Activated CD4-positive, alpha-beta T cell treated with anti-CD3 and anti-CD28 coated beads, Interleukin-2, amount 50 U/mL, for 16 hours (primary cell): ENCODE results near the gene KCNIP2.

ENCODE experiments used
- DNase-seq: peaks from one replicate; pipeline ENCODE4 v3.0.0-alpha.2; 2020

Gene KCNIP2

GRCh38 chr10:101781984-101782810 lies 61.4 kb downstream of the KCNIP2 start:
- DNase-seq = no peak

GRCh38 chr10:101781655-101781983 lies 62.0 kb downstream of the KCNIP2 start:
- no peak for DNase-seq

- DNase-seq = peak; percentile 83
Observed at GRCh38 chr10:101780818-101781654, 62.6 kb downstream of the KCNIP2 start.

GRCh38 chr10:101780187-101780817 lies 63.3 kb downstream of the KCNIP2 start:
- no peak for DNase-seq

- peak; percentile 89 for DNase-seq
Observed at GRCh38 chr10:101779544-101780186, 63.9 kb downstream of the KCNIP2 start.

GRCh38 chr10:101778781-101779543 lies 64.6 kb downstream of the KCNIP2 start:
- no peak for DNase-seq

- no peak for DNase-seq
Observed at GRCh38 chr10:101778151-101778780, 65.3 kb downstream of the KCNIP2 start.

- DNase-seq = no peak
Observed at GRCh38 chr10:101777619-101778145, 65.9 kb downstream of the KCNIP2 start.

GRCh38 chr10:101776161-101776817 lies 67.3 kb downstream of the KCNIP2 start:
- no peak for DNase-seq
